Measurements from ENCODE around the gene DPYD. TPM values are rescaled to one million over a fixed set of nuclear protein-coding genes. Genes with fewer than 3 reads are reported as not detected.

DPYD gene
- total and polyA plus RNA-seq, 8 donors = 2.7 to 24.5 (median 9.4) TPM

- FAIRE-seq = no peak
- TF ChIP-seq CTCF (IDR thresholded peaks at IDR 0.05) = no peak
Measured at GRCh38 chr1:97877307-97877706, 43.5 kb downstream of the DPYD start.

GRCh38 chr1:97875996-97876395, 44.8 kb downstream of the DPYD start:
- intact Hi-C loops (cut with DNase I) = no loop called here
- Histone ChIP-seq H3K4me3 (no peak overlapping the region), H3K27ac (no peak overlapping the region), H3K9me3 (no peaks in the 10 kb centered on the region), H3K36me3 (no peaks in the 10 kb centered on the region), H3K4me1 (no peaks in the 10 kb centered on the region), H3K27me3 (no peaks in the 10 kb centered on the region)
- TF ChIP-seq CTCF (IDR thresholded peaks at IDR 0.05) = no peak
- DNase-seq (no peak), ATAC-seq (no peak), FAIRE-seq (no peak)
- WGBS, 2 donors = 90 to 92% methylated on average over 3 of the region's 3 CpGs

More at GRCh38 chr1:97877307-97877706, 43.5 kb downstream of the DPYD start:
- 86 to 88% methylated on average over 2 of the region's 2 CpGs for WGBS, 2 donors
- Histone ChIP-seq H3K9me3 (no peaks in the 10 kb centered on the region), H3K27ac (no peak overlapping the region), H3K36me3 (no peaks in the 10 kb centered on the region), H3K4me3 (no peak overlapping the region), H3K27me3 (no peaks in the 10 kb centered on the region), H3K4me1 (no peaks in the 10 kb centered on the region)
- ATAC-seq (no peak), DNase-seq (no peak)
- intact Hi-C loops (cut with DNase I) = no loop called here

- no peak for TF ChIP-seq CTCF (IDR thresholded peaks at IDR 0.05)
- no peak for DNase-seq
- H3K9me3 ChIP-seq = no peaks in the 10 kb centered on the region
- 61 to 73% methylated on average over 7 of the region's 7 CpGs for WGBS, 2 donors
- no peaks in the 10 kb centered on the region for H3K27me3 ChIP-seq
- no peak for FAIRE-seq
- no peak for ATAC-seq
- H3K27ac ChIP-seq = no peak overlapping the region
- H3K4me3 ChIP-seq = no peak overlapping the region
- intact Hi-C loops (cut with DNase I) = no loop called here
- H3K4me1 ChIP-seq = no peaks in the 10 kb centered on the region
- H3K36me3 ChIP-seq = no peaks in the 10 kb centered on the region
Measured at GRCh38 chr1:97870589-97870988, 50.2 kb downstream of the DPYD start.

GRCh38 chr1:97869441-97869840, 51.4 kb downstream of the DPYD start:
- intact Hi-C loops (cut with DNase I) = no loop called here
- WGBS, 2 donors = 8 to 49% methylated on average over 2 of the region's 2 CpGs
- H3K27me3 ChIP-seq = no peaks in the 10 kb centered on the region
- no peak for ATAC-seq
- H3K4me1 ChIP-seq = no peaks in the 10 kb centered on the region
- no peak for TF ChIP-seq CTCF (IDR thresholded peaks at IDR 0.05)
- H3K36me3 ChIP-seq = no peaks in the 10 kb centered on the region
- no peak for DNase-seq
- H3K27ac ChIP-seq = no peak overlapping the region
- no peak for FAIRE-seq
- H3K4me3 ChIP-seq = no peak overlapping the region
- H3K9me3 ChIP-seq = no peaks in the 10 kb centered on the region

- DNase-seq (no peak), ATAC-seq (no peak), FAIRE-seq (no peak)
- H3K27me3 ChIP-seq = no peaks in the 10 kb centered on the region
- H3K36me3 ChIP-seq = no peaks in the 10 kb centered on the region
- intact Hi-C loops (cut with DNase I) = no loop called here
- no peak overlapping the region for H3K27ac ChIP-seq
- WGBS, 2 donors = 90% methylated on average over 4 of the region's 4 CpGs
- TF ChIP-seq CTCF (IDR thresholded peaks at IDR 0.05) = no peak
- H3K4me3 ChIP-seq = no peak overlapping the region
- no peaks in the 10 kb centered on the region for H3K4me1 ChIP-seq
- H3K9me3 ChIP-seq = no peaks in the 10 kb centered on the region
Measured at GRCh38 chr1:97867127-97867526, 53.7 kb downstream of the DPYD start.

All from pancreas (tissue), 10 donors.